ENCODE measurements around the gene MARK2.

The MARK2 gene

GRCh38 chr11:63831326-63831725 is 7.6 kb upstream of the MARK2 start:
- no peak for DNase-seq

DNA sequence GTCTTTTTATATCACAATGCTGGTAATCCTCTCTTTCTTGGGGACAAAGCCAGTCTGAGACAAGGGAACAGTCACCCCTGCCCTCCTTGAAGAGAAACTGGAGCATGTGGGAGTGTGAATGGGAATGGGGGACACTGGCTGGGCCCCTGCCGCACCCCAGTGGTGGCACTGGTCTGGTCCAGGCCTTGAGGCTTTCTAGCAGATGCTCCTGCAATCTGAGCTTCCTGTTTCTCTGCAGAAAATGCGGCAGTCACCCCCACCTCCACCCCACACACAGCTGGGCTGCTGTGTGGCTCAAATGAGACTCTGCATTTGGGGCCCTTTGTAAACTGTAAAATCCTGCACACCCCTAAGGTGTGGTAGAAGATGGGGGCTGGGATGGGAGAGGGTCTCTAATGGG is 6.6 kb upstream of the MARK2 start:
- no peak for DNase-seq

DNA sequence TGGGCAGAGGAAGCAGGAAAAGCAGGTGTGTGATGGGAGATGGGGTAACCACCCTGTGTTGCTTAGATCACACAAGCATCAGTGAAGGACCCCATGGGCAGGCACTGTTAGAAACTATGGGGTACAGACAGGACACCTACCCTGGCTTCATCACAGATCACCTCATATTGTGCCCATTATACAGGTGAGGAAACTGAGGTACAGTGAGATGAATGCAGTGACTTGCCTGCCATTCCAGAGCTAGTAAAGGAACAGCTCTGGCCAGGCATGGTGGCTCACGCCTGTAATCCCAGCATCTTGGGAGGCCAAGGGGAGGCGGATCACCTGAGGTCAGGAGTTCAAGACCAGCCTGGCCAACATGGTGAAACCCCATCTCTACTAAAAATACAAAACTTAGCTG is 5.9 kb upstream of the MARK2 start:
- DNase-seq = no peak

- no peak for DNase-seq
These were observed 4.3 kb upstream of the MARK2 start for GRCh38 chr11:63834535-63835157.

DNA sequence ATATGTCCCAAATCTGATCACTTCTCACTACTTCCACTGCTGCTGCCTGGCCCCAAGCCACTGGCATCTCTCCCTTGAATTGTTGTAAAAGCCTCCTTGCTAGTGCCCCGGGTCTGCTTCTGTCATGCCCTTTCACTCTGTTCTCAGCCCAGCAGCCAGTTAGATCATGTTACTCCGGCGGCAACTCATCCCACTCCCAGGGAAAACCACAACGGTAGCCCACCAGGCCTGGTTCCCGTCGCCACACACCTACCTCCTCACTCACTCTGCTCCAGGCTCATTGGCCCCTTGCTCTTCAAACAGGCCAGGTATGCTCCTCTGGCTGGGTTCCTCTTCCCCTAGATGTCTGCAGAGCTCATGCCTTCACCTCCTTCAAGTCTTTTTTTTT is 3.8 kb upstream of the MARK2 start:
- DNase-seq = no peak

GRCh38 chr11:63837027-63837688 is 1.8 kb upstream of the MARK2 start:
- DNase-seq = peak; percentile 33 to 76 (median 65)

DNA sequence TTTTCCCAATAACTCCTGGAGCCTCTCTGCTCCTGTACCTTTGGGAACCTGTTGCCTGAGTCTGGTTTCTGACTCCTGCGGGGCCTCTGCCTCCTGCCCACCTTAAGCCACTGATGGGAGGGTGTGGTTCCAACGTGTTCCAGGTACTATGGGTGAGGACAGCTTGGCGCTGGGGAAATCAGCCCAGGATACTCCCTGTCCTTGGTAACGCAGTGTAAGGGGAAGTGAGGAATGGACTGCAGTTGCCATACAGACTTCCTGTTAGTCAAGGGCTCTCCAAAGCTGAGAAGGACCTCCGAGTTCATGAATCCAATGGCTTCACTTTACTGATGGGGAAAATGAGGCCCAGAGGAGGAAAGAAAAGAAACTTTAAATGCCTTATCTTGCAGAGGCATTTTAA is 1.2 kb upstream of the MARK2 start:
- DNase-seq = no peak

DNA sequence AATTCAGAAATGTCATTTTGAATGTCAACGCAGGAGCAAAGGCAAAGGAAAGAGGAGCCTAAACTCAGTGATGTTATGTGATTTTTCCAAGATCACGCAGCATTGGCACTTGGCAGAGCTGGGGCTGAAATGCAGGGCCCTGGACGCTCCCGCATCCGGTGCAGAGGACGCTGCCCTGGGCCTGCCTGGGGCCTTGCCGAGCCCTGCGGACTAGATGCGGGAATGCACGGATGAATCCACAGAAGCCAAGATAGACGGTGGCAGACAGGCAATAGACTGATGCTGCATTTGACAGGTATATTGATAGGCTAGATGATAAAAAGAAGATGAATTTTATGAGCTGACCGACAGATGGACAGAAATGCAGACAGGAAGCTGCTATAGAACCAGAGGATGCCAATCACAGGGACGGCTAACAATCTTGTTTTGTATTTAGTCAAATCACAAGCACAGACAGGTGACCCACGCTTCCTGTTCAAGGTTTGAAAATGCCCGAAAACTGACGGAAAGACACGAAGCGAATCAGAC is 696 bp upstream of the MARK2 start:
- DNase-seq = no peak

DNA sequence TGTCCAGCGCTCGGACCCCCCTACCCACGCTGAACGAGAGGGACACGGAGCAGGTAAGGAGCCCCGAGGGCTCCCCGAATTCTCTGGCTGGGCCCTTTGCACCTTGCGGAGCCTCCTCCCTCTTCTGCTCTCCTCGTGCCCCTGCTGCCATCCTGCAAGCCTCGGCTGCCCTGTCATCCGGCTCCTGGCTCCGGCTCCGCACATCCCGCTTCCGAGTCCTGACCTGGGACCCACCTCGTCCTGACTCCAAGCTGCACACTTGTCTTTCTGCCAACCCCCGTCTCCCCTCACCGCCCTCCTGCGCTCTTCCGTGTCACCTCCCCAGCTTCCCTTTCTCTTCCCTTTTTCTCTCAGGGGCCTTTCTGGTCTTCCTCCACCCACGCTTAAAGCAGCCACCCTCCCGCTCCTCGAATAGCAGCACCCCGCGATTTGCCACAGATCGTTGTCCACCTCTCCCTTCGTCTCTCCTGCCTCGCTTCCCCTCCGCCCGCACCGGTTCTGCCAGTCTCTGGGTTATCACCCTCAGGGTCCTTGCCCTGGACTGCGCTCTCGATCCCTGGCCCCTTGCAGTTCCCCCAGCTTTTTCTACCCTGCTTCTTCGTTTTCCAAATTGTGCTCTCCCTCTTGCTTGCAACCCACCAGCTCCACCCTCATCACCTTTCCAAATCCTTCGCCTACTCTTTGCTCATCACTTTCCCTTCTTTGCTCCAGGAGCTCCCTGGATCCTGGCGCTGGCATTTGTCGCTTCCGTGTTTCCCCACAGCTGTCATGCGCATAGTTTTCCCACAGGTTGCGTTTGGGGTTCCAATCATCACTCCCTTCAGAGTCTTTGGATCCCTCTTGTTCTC is 822 bp downstream of the MARK2 start:
- DNase-seq = peak in 2 of 5 donors; percentile 22 to 27

DNA sequence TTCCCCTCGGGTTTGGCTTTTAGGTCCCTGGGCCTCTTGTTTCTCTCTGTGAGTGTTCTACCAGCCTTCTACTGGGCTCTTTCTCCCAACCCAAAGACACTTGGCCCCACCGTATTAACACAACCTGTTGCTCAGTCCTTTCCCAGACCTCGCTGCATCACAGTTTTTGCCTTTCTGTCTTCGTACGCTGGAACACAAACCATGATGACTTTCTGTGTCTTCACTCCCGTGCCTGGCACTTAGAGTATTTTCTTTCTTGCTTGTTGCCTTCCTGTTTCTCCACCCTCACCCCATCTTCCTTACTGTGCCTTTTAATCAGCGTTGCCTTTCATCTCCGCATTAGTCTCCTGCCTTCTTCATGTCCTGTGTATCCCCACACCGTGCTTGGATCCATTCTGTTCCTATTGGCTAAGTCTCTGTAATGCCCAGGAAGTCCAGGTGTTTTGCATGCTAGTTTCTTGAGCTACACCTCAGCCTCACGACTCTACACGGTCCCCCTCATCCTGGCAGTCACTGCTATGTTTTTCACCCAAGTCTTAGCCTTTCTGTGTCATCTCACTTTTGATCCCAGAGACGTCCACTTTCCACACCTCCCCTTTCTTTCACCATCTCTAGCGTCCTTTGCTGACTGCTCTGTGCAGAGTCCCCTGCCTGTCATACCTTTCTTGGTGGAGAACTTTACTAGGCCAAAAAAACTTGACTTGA is 1.6 kb downstream of the MARK2 start:
- DNase-seq = peak in 1 of 5 donors; percentile 16

DNA sequence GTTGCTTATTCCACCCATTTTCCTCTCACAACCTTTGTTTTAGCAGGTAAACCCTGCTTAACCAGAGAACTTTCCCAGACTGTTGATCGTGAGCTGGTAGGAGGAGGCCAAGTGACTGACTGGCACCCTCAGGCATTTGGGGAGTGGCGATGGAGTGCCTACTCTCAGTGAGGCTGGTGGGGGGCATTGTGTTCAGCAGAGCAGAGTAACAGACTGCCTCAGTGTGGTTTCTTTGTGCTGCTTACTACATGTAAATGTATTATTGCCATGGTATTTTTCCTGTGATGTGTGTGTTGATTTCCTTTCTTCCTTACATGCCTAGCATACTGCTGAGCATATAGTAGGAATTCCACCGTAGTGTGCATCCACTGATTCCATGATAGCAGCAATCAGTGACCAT is 2.6 kb downstream of the MARK2 start:
- DNase-seq = no peak

- DNase-seq = no peak
These were observed 4.1 kb downstream of the MARK2 start for GRCh38 chr11:63843041-63843440.

DNA sequence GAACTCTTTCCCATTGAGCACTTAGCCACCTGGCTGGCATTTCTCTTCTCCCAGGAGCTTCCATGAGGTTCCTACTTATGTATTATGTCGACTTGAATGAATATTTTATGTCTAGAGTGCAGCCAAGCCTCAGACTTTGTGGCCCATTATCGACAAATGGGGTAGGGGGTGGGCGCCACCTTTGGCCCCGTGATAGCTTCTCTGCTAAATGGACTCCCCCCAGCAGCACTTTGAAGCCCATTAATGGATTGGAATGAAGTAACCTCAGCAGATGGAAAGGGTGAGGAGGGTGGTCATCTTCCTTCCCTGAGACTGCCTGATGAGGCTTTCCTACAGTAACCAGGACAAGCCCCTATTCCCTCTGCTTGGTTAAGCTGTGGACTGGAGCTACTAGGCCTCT is 5.9 kb downstream of the MARK2 start:
- no peak for DNase-seq

- no peak for DNase-seq
These were observed 6.4 kb downstream of the MARK2 start for GRCh38 chr11:63845303-63845702.

DNA sequence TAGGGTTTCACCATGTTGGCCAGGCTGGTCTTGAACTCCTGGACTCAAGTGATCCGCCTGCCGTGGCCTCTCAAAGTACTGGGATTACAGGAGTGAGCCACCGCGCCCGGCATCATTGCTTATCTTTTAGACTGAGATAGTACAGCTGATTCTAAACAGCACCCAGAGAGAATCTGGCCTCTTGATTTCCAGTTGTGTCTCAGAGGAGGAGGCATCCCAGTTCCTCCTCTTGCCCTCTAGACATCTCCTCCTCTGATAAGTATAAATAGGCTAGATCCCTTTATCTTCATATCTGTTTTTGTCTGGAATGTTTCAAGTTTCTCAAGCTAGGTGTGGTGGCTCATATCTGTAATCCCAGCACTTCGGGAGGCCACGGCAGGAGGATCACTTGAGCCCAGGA is 7.0 kb downstream of the MARK2 start:
- DNase-seq = no peak

DNA sequence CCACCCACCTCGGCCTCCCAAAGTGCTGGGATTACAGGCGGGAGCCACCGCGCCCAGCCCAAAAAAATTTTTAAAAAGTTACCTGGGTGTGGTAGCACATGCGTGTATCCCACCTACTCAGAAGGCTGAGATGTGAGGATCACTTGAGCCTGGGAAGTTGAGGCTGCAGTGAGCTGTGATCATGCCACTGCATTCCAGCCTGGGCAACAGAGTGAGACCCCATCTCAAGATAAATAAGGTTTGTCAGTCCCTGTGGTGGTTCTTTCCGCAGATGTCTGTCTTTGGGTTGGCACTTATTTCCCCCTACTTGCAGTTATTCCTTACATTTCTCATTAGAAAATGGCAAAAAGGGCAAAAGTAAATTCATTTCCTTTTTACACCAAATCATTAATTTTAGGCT is 8.0 kb downstream of the MARK2 start:
- DNase-seq = no peak

GRCh38 chr11:63847363-63847762 is 8.5 kb downstream of the MARK2 start:
- no peak for DNase-seq

DNA sequence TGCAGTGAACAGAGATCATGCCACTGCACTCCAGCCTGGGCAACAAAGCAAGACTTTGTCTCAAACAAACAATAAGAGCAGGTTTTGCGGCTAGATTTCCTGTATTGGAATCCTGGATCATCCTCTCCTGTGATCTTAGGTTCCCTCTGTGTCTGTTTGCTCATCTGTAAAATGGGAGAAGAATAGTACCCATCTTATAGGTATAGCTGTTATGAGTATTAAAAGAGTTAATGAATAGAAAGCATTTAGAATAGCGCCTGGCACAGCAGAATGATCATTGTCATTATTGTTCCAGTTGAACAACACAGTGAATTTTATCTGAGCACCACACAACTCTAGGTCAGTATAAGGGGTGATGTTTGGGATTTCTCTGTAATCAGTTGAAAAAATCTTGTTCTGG is 10.8 kb downstream of the MARK2 start:
- no peak for DNase-seq

DNA sequence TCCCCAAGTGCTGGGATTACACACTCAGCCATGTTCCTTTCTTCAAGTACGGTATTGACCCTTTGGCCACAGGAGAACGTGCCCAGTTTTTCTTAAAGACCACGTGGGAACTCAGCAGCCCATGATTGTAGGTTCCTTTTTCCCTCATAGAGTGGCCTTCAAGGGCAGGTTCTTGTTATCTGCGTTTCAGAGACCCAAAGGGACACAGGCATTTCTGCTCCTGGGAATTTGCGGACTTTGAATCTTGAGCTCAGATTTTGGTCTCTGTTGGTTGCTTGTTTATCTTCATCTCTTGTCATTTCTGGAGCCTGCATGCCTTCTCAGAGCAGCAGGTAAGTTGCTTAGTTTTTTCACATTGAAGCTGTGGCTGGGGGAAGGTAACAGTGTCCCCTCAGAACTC is 12.0 kb downstream of the MARK2 start:
- no peak for DNase-seq

GRCh38 chr11:63851364-63851763 is 12.5 kb downstream of the MARK2 start:
- peak in 1 of 5 donors; percentile 21 for DNase-seq

GRCh38 chr11:63853476-63853875 is 14.6 kb downstream of the MARK2 start:
- DNase-seq = no peak

DNA sequence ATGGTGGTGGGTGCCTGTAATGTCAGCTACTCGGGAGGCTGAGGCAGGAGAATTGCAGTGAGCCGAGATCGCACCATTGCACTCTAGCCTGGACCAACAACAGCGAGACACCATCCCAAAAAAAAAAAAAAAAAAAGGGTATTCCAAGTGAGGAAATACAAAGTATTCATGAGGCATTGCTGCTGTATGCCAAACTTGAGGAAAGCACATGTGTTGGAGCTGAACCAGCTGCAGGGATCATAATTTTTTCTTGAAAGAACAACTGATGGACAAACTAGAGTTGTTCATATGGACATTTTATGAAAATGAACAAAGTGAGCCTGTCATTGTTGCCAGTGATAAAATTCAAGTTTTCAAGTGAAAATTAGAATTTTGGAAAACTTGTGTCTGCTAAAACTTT is 15.8 kb downstream of the MARK2 start:
- DNase-seq = no peak

DNA sequence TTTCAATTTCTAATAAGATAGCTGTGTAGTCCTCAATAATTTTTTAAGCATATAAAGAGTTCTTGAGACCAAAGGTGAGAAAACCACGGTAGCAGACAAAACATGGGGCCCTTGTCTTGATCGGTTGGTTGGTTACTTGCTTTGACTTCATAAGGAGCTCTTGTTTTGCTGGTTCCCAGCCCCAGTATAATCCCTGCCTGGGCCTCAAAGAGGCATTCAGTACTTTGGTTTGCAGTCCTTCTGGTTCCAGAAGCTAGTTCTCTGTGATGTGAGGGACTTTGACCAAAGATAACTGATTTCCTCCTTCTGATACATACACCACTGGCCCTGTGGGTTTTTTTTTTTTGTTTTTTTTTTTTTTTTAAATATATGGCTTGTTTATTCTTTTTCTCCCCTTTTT is 17.1 kb downstream of the MARK2 start:
- no peak for DNase-seq
